HEK293T (cell line): ENCODE data around the gene C1QTNF8.
"Not testable (repeated sequence)": the region's sequence is repeated elsewhere in the genome, so short reads cannot be mapped to it uniquely, and the experiment has no call there.

ENCODE experiments used
- ARNT ChIP-seq: fragments of 450-650 bp; IDR thresholded peaks from 2 replicates; pipeline ENCODE4 v1.6.1; 2017; ENCODE audit warnings: mild to moderate bottlenecking
- SP1 ChIP-seq: fragments of 450-650 bp; IDR thresholded peaks from 2 replicates; pipeline ENCODE4 v1.6.1; 2017
- TARDBP ChIP-seq: fragments of 450-650 bp; IDR thresholded peaks from 2 replicates; pipeline ENCODE4 v1.6.1; 2016

- TF ChIP-seq SP1, ARNT, TARDBP: not testable (repeated sequence)
These were observed 9.6 kb downstream of the C1QTNF8 start for GRCh38 chr16:1086443-1086842.
